ENCODE data around the gene HMGB3.
"Not testable (repeated sequence)": the region's sequence is repeated elsewhere in the genome, so short reads cannot be mapped to it uniquely, and the experiment has no call there.

Gene HMGB3

DNA sequence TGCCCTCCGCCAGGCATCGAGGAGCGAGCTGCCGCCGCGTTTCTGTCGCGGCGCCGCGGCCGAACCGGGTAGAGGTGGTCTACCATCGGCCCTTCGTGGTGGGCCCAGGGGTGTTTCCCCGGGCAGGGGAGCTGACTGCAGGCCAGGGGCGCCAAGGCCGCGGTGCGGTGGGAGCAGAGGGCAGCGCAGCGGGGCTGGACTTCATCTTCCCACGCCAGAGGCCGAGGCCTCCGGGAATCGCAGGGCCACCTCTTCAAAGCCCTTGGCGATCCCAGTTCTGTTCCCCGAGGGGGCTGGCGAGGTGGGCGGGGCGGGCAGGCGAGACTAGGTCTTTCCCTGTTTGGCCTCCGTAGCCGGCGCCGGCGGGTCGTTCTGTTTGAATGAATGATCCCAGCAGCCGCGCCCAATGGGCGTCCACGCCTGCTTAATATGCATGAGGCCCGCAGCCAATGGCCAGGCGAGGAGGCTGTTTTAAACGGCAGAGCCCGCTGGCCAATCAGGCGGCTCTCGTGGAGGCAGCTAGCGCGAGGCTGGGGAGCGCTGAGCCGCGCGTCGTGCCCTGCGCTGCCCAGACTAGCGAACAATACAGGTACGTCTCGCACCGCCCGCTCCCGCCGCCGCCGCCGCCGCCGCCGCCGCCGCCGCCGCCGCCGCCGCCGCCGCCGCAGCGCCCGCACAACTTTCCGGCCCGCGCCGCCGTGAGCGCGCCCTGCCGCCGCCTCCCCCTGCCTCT is at the start of gene HMGB3:
Gene HMGB3, plus strand, starts transcription at position 548 of the 733 bp plus-strand sequence. CDS start 2,265 bp downstream, outside the sequence.
- peak; percentile 96 for DNase-seq (ENCODE audit: low spot score)

GRCh38 chrX:150933945-150934350 is 49.2 kb upstream of the HMGB3 start:
- DNase-seq (ENCODE audit: low spot score), result no peak

- no peak for DNase-seq (ENCODE audit: low spot score)
These were observed 48.7 kb upstream of the HMGB3 start for GRCh38 chrX:150934453-150934852.

GRCh38 chrX:150935467-150935866 is 47.7 kb upstream of the HMGB3 start:
- DNase-seq (ENCODE audit: low spot score), result no peak

GRCh38 chrX:150936556-150936955 is 46.6 kb upstream of the HMGB3 start:
- no peak for DNase-seq (ENCODE audit: low spot score)

DNA sequence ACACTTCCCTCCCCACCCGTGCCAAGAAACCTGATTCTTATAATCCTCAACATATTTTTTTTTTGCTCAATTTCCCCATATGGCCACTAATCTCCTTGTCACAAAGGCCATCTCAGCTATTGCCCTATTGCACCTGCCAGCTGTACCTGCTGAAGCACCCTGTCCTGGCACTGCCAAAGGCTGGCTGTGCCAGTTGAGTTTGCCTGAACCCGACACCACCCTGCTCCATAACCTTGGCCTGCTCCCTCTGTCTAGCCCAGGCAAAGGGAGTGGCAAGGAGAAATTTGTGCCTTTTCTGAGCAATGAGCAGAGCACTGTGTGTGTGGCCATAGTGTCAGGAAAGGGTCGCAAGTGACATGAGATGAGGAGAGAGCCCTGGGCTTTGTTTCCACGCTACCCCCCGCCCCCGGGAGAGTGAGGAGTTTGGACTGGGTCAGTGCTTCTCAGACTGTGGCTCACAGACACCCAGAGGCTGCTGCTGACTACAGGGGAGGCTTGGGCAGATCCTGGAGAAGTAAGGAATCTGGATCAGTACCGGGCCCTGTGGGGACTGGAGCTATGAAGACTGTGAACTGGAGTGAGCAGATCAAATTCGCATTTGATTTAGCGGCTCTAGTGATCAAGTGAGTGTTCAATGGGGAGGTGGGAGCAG is 42.2 kb upstream of the HMGB3 start:
- DNase-seq (ENCODE audit: low spot score), result no peak

DNA sequence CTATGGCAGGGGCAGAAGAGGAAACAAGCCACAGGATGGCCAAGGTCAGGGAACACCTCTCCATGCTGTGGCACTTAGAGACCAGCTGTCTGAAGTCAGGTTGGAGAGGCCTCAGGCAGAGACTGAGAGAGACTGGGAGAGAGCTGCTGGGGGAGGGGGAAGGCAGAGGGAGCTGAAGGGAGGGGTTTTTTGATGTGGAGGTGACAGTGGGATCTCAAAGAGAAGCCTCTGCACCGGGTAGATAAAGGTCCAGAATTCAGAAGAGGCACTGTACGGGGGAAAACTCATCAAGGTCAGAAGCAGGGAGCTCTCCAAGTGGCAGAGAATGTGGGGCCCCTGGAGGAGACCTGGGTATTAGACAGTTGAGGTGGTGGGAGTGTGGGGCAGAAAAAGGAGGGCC is 41.6 kb upstream of the HMGB3 start:
- DNase-seq (ENCODE audit: low spot score), result no peak

- DNase-seq (ENCODE audit: low spot score), result no peak
These were observed 40.1 kb upstream of the HMGB3 start for GRCh38 chrX:150942942-150943594.

DNA sequence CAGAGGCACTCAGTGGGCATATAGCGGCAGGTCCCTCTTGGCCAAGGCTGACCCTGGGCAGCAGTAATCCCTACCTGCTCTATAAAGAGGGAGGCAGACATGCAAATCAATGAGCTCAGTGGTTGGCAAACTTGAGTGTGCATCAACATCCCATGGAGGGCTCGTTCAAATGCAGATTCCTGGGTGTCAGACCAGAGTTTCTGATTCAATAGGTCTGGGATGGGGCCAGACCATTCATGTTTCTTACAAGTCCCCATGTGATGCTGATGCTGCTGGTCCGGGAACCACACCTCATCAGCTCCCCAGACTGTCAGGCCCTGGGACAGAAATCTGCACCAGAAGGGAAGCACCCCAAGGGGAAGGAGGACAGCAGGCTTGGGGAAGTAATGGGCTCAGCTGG is 38.9 kb upstream of the HMGB3 start:
- DNase-seq (ENCODE audit: low spot score), result no peak

DNA sequence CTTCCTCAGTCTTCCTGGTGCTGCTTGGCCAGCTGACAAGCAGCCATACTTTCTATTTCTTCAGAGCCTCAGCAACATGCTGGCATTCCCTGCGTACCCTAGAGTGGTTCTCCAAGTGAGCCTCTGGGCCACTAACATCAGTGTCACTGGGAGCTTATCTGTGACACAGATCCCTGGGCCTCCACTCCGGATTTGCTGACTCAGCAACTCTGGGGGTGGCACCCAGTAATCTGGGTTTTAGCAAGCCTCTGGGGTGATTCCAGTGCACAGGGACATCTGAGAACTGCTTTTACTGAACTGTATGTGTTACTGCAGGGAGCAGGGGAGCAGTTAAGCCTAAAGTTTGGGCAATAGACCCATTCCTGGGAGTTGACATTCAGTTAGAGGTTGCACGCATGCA is 28.2 kb upstream of the HMGB3 start:
- no peak for DNase-seq (ENCODE audit: low spot score)

GRCh38 chrX:150955590-150955989 is 27.5 kb upstream of the HMGB3 start:
- DNase-seq (ENCODE audit: low spot score), result no peak

DNA sequence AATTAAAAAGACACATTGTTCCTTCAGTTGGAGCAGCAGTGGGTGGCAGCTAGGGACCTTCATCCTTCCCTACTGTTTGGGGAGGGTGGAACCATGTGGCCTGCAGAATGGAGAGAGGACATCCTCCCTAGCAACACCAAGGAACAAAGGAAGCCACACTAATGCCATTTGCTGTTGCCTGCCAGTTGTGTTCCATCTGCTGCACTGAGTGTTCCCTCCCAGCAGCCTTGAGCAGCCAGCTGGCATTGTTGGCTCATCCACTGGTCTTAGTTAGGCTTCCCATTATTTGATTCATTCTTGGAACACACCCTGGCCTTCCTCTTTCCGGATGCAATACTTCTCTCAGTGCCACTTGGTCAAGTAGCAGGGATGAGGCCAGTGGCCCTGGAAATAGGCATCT is 25.0 kb upstream of the HMGB3 start:
- DNase-seq (ENCODE audit: low spot score), result no peak

DNA sequence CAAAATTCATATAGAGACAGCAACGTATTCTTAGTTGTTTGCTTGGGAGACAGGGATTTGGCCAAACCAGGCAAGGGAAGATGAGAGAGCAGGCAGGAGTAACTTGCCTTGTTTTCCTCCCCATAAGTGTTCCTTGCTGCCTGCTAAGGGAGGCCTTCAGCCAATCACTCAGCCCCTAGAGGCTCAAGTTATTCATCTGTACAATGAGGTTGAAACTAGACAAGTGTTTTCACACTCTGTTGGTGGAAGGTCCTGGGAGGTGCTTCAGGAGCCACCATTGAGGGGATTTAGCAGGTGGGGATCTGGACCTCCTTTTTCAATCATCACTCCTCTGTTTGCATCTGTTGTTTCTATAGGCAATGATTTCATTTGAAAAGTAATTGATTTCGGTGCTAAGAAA is 23.6 kb upstream of the HMGB3 start:
- DNase-seq (ENCODE audit: low spot score), result no peak

- DNase-seq (ENCODE audit: low spot score), result no peak
These were observed 21.5 kb upstream of the HMGB3 start for GRCh38 chrX:150961631-150962030.

DNA sequence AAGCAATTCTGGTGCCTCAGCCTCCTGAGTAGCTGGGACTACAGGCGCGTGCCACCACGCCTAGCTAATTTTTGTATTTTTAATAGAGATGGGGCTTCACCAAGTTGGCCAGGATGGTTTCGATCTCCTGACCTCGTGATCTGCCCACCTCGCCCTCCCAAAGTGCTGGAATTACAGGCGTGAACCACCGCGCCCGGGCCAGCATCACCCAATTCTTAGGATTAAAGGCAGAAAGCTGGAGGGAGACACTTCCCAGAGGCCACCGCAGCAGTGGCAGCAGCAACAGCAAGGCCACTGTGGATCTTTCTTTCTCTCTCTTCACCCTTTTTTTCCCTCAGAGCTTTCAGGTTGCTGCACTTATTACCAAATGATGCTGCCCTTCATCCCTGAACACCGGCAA is 18.7 kb upstream of the HMGB3 start:
- not testable (repeated sequence) for DNase-seq (ENCODE audit: low spot score)

- DNase-seq (ENCODE audit: low spot score), result peak; percentile 53
These were observed 16.9 kb upstream of the HMGB3 start for GRCh38 chrX:150966235-150966634.

GRCh38 chrX:150966742-150967141 is 16.4 kb upstream of the HMGB3 start:
- DNase-seq (ENCODE audit: low spot score), result no peak

DNA sequence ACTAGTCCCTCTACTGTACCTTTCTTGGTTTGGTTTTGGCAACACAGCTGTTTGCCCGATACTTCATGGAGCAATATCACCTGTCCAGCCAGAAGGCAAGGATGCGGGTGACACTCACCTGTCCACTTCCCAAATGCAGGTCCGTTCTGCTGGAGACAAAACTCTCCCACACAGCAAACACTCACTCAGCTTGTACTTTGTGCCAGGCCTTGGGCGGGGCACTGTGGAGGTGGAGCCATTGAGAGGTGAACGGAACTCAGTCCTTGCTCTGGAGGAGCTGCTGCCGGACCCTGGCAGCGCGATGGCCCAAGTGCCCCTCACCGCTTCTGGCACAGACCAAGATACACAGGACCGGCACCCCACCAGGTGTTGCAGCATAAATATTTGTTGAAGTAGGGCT is 15.3 kb upstream of the HMGB3 start:
- no peak for DNase-seq (ENCODE audit: low spot score)

DNA sequence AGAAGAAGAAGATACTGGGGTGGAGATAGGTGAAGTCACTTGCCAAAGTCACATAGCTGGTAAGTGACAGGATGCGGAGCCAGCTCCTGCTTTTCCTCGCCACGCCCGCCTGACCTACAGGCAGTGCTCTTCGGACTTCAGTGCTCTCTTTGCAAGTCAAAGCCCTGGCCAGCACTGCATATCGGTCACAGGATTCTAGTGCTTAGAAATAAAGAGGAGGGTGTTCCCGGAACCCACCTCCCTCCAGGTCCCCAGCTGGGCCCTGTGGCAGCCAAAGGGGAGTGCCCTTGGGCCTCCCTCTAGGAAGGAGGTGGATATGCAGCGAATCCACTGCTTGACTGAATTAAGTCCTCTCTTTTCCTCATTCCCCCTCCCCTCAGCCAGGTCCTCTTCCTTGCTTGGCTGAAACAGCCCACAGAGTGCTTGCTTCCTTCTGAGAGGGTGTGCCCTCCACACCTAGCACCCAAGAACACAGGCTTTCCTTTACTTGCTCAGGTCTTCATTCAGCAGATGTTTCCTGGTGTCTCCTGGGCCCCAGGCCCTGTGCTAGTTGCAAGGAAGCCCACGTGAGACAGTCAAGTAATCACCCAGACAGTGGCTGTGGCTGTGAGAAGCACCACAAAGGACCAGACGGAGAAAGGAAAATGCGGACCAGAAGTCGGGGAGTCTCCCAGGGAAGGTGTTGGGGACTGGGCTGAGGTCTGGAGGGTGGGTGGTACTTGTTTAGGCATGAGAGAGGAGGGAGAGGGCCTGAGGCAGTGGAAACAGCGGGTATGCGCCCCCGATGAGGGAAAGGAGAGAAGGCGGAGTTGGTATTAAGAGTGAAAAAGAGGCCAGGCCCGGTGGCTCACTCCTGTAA is 14.0 kb upstream of the HMGB3 start:
- DNase-seq (ENCODE audit: low spot score), result no peak

DNA sequence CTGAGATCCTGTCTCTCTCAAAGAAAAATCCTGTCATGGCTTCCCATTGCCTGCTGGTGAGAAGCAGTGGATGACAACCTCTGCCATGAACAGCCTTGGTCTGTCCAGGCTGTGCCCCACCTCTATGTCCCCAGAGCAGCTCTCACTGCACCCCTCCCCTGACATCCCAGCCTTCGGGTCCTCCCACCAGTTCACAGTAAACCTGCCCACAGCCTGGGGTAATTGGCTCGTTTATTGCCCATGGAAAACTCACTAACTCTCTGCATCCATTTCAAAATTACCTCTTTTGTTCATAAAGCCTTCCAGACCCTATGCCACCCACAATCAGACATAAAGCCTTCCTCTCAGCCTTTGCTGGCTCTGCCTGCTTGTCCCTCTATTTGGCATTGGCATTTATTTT is 10.7 kb upstream of the HMGB3 start:
- DNase-seq (ENCODE audit: low spot score), result no peak

DNA sequence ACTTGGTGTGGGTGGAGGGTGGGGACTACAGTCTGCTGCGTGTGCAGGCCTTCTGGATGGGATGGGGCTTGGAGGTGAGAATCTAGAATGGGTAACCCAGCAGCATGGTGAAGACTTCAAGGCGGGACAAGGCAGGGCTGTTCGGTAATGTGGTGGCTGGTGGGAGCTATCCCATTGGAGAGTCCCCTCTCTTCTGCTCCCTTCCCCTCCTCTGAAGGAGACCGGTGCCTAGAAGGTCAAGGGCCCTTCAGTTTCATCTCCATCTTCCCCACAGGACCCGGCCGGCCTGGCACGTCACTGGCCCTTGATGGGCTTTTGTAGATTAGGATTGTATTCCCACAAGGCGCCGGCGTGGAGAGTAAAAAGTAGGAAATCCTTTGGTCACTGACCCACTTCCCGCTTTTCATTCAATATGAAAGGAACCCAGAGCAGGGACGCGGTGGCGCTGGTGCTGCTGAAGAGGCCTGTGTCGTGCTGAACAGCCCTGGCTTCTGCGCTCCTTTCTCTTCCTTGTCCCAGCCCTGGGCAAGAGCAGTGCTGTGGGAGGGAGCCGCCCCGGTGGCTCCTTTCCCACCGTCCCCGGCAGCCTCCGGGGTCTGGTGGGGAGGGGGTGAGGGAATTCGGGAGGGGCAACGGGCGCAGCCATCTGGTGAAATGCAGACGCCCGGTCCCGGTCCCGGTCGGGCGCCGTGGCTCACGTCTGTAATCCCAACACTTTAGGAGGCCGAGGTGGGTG is 7.3 kb upstream of the HMGB3 start:
- no peak for DNase-seq (ENCODE audit: low spot score)

All from ecto neural progenitor cell (in vitro differentiated cells).